GM19023 (cell line): Measurements from ENCODE around the gene FOXRED1.

Experiments
- ATAC-seq: cut with Tn5 transposase; IDR thresholded peaks from one replicate; pipeline ENCODE4 v1.9.1; 2021; ENCODE audit warnings: mild to moderate bottlenecking, moderate library complexity; ENCODE audit not compliant: unreplicated experiment

Gene FOXRED1

GRCh38 chr11:126310200-126310991 is 41.4 kb downstream of the FOXRED1 start:
- ATAC-seq = no peak

GRCh38 chr11:126310992-126311310 is 42.0 kb downstream of the FOXRED1 start:
- no peak for ATAC-seq

GRCh38 chr11:126311401-126312291 is 42.7 kb downstream of the FOXRED1 start:
- ATAC-seq = peak; percentile 65

GRCh38 chr11:126312961-126313360 is 44.0 kb downstream of the FOXRED1 start:
- no peak for ATAC-seq

GRCh38 chr11:126313826-126314225 is 44.9 kb downstream of the FOXRED1 start:
- ATAC-seq = no peak

GRCh38 chr11:126317432-126317755 is 48.4 kb downstream of the FOXRED1 start:
- no peak for ATAC-seq

- peak; percentile 39 for ATAC-seq
These were observed 49.0 kb downstream of the FOXRED1 start for GRCh38 chr11:126317756-126318573.

- ATAC-seq = peak; percentile 86
These were observed 49.8 kb downstream of the FOXRED1 start for GRCh38 chr11:126318574-126319373.

GRCh38 chr11:126319374-126319740 is 50.4 kb downstream of the FOXRED1 start:
- ATAC-seq = no peak

- no peak for ATAC-seq
These were observed 54.0 kb downstream of the FOXRED1 start for GRCh38 chr11:126322996-126323395.

- ATAC-seq = no peak
These were observed 58.5 kb downstream of the FOXRED1 start for GRCh38 chr11:126327281-126328000.
